ENCODE results near the gene PLK5. TPM values are rescaled to one million over a fixed set of nuclear protein-coding genes. Genes with fewer than 3 reads are reported as not detected.

PLK5 gene
- polyA plus RNA-seq, 1 of the 3 experiments (the other 2 are of a cell fraction) = not detected

DNA sequence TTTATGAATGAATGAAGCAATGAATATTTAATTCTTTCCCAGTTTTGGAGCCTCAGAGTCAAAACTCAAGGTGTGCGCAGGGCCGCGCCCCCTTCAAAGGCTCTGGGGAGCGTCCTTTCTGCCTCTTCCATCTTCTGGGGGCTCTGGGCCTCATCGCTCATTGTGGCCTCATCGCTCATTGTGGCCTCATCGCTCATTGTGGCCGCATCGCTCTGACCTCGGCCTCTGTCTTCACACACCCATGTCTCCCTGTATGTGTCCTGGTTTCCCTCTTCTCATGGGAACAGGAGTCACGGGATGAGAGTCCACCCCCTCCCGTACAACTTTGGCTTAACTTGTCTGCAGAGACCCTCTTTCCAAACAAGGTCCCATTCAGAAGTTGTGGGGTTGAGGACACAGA, 47.5 kb downstream of the PLK5 start:
- Histone ChIP-seq H3K36me3 (replicated peaks in 1 of 2; ENCODE audit: control insufficient read depth in 1 of 2, insufficient read depth in 2 of 2, low read length in 1 of 2) (no peaks in the 10 kb centered on the region), H3K4me3 (ENCODE audit: low read depth in 2 of 2, low read length in 1 of 2) (no peak overlapping the region), H4K20me1 (ENCODE audit: insufficient read depth) (peaks cover under 1% of the 10 kb centered on the region), H3K9me3 (no peaks in the 10 kb centered on the region), H3K9me2 (no peaks in the 10 kb centered on the region), H3K27me3 (ENCODE audit: insufficient read depth) (no peaks in the 10 kb centered on the region), H3K9ac (no peak overlapping the region), H3K79me2 (ENCODE audit: insufficient read depth) (peaks cover 10% of the 10 kb centered on the region), H3K4me1 (ENCODE audit: control insufficient read depth in 1 of 2, insufficient read depth in 2 of 2, low read depth in 1 of 2, low read length in 1 of 2) (peaks cover 0 to 4% of the 10 kb centered on the region in 2 experiments; a peak in 1 of 4 replicates), H3K27ac (ENCODE audit: low read depth in 2 of 2, low read length in 1 of 2) (no peak overlapping the region), H2AFZ (ENCODE audit: low read depth) (no peak overlapping the region), H3F3A (replicated peaks; ENCODE audit: insufficient read depth) (peaks cover 10% of the 10 kb centered on the region), H3K4me2 (no peak overlapping the region)
- POLR2A ChIA-PET = no interaction called here
- no peak for TF ChIP-seq RXRA (IDR thresholded peaks at IDR 0.05; ENCODE audit: borderline replicate concordance, low read depth)
- TF ChIP-seq, protein P1, sequence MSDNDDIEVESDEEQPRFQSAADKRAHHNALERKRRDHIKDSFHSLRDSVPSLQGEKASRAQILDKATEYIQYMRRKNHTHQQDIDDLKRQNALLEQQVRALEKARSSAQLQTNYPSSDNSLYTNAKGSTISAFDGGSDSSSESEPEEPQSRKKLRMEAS (IDR thresholded peaks at IDR 0.05; ENCODE audit: low read depth) = no peak
- TF ChIP-seq, protein P2, sequence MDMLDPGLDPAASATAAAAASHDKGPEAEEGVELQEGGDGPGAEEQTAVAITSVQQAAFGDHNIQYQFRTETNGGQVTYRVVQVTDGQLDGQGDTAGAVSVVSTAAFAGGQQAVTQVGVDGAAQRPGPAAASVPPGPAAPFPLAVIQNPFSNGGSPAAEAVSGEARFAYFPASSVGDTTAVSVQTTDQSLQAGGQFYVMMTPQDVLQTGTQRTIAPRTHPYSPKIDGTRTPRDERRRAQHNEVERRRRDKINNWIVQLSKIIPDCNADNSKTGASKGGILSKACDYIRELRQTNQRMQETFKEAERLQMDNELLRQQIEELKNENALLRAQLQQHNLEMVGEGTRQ (IDR thresholded peaks at IDR 0.05; ENCODE audit: borderline replicate concordance, low read depth, low read length) = no peak
- no peak for TF ChIP-seq POLR2AphosphoS5 (IDR thresholded peaks at IDR 0.05; ENCODE audit: low read depth, low read length)
- TF ChIP-seq, protein P3, sequence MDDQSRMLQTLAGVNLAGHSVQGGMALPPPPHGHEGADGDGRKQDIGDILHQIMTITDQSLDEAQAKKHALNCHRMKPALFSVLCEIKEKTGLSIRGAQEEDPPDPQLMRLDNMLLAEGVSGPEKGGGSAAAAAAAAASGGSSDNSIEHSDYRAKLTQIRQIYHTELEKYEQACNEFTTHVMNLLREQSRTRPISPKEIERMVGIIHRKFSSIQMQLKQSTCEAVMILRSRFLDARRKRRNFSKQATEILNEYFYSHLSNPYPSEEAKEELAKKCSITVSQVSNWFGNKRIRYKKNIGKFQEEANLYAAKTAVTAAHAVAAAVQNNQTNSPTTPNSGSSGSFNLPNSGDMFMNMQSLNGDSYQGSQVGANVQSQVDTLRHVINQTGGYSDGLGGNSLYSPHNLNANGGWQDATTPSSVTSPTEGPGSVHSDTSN (IDR thresholded peaks at IDR 0.05) = no peak
- TF ChIP-seq, protein P4, sequence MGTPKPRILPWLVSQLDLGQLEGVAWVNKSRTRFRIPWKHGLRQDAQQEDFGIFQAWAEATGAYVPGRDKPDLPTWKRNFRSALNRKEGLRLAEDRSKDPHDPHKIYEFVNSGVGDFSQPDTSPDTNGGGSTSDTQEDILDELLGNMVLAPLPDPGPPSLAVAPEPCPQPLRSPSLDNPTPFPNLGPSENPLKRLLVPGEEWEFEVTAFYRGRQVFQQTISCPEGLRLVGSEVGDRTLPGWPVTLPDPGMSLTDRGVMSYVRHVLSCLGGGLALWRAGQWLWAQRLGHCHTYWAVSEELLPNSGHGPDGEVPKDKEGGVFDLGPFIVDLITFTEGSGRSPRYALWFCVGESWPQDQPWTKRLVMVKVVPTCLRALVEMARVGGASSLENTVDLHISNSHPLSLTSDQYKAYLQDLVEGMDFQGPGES (IDR thresholded peaks at IDR 0.05; ENCODE audit: low read depth, low read length) = no peak
- TF ChIP-seq, protein P5, sequence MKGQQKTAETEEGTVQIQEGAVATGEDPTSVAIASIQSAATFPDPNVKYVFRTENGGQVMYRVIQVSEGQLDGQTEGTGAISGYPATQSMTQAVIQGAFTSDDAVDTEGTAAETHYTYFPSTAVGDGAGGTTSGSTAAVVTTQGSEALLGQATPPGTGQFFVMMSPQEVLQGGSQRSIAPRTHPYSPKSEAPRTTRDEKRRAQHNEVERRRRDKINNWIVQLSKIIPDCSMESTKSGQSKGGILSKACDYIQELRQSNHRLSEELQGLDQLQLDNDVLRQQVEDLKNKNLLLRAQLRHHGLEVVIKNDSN (IDR thresholded peaks at IDR 0.05; ENCODE audit: borderline replicate concordance, low read depth) = no peak
- no peak for TF ChIP-seq MXI1 (IDR thresholded peaks at IDR 0.05; ENCODE audit: low read depth, low read length)
- TF ChIP-seq EZH2phosphoT487 (IDR thresholded peaks at IDR 0.05; ENCODE audit: borderline replicate concordance, low read depth) = no peak
- TF ChIP-seq FOSL2 (IDR thresholded peaks at IDR 0.05; ENCODE audit: borderline replicate concordance, low read depth) = no peak
- no peak for DNase-seq
- CTCF ChIA-PET = no interaction called here
- 93% methylated on average over 12 of the region's 12 CpGs for WGBS (ENCODE audit: low lambda C conversion rate)

DNA sequence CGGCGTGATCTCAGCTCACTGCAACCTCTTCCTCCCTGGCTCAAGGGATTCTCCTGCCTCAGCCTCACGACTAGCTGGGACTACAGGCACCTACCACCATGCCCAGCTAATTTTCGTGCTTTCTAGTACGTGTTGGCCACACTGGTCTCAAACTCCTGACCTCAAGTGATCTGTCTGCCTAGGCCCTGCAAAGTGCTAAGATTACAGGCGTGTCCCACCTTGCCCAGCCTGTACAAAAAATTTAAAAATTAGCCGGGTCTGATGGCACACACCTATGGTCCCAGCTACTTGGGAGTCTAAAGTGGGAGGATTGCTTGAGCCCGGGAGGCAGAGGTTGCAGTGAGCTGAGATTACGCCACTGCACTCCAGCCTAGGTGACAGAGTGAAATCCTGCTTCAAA, 48.9 kb downstream of the PLK5 start:
- Histone ChIP-seq H4K20me1 (ENCODE audit: insufficient read depth) (no peaks in the 10 kb centered on the region), H3K9me3 (no peaks in the 10 kb centered on the region), H3K4me2 (no peak overlapping the region), H3F3A (replicated peaks; ENCODE audit: insufficient read depth) (peaks cover 10% of the 10 kb centered on the region), H3K27ac (ENCODE audit: low read depth in 2 of 2, low read length in 1 of 2) (no peak overlapping the region), H3K9me2 (no peaks in the 10 kb centered on the region), H2AFZ (ENCODE audit: low read depth) (no peak overlapping the region), H3K4me3 (ENCODE audit: low read depth in 2 of 2, low read length in 1 of 2) (no peak overlapping the region), H3K27me3 (ENCODE audit: insufficient read depth) (no peaks in the 10 kb centered on the region), H3K9ac (no peak overlapping the region), H3K4me1 (ENCODE audit: control insufficient read depth in 1 of 2, insufficient read depth in 2 of 2, low read depth in 1 of 2, low read length in 1 of 2) (peaks cover 0 to 4% of the 10 kb centered on the region in 2 experiments; a peak in 1 of 4 replicates), H3K79me2 (ENCODE audit: insufficient read depth) (no peaks in the 10 kb centered on the region; the same call in 1 of the 2 replicates), H3K36me3 (replicated peaks in 1 of 2; ENCODE audit: control insufficient read depth in 1 of 2, insufficient read depth in 2 of 2, low read length in 1 of 2) (peaks cover 0 to 5% of the 10 kb centered on the region in 2 experiments)
- ChIA-PET POLR2A (interaction anchor here (0.6 kb wide), 2 partner anchors 13 to 18 kb away, joined by 3 to 4 read pairs; no protein-coding TSS in a partner anchor), CTCF (no interaction called here)
- WGBS (ENCODE audit: low lambda C conversion rate) = 85% methylated on average over 9 of the region's 9 CpGs
- DNase-seq = no peak
- TF ChIP-seq RCOR1 (IDR thresholded peaks at IDR 0.05; ENCODE audit: low read length) (no peak), ELF1 (IDR thresholded peaks at IDR 0.05) (no peak), TEAD4 (IDR thresholded peaks at IDR 0.05; ENCODE audit: borderline replicate concordance, insufficient read depth) (no peak), MXI1 (IDR thresholded peaks at IDR 0.05; ENCODE audit: low read depth, low read length) (no peak)
- TF ChIP-seq, protein P6, sequence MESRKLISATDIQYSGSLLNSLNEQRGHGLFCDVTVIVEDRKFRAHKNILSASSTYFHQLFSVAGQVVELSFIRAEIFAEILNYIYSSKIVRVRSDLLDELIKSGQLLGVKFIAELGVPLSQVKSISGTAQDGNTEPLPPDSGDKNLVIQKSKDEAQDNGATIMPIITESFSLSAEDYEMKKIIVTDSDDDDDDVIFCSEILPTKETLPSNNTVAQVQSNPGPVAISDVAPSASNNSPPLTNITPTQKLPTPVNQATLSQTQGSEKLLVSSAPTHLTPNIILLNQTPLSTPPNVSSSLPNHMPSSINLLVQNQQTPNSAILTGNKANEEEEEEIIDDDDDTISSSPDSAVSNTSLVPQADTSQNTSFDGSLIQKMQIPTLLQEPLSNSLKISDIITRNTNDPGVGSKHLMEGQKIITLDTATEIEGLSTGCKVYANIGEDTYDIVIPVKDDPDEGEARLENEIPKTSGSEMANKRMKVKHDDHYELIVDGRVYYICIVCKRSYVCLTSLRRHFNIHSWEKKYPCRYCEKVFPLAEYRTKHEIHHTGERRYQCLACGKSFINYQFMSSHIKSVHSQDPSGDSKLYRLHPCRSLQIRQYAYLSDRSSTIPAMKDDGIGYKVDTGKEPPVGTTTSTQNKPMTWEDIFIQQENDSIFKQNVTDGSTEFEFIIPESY (IDR thresholded peaks at IDR 0.05; ENCODE audit: borderline replicate concordance, low read depth) = no peak
- TF ChIP-seq, protein P3 (IDR thresholded peaks at IDR 0.05) = no peak
- TF ChIP-seq, protein P7, sequence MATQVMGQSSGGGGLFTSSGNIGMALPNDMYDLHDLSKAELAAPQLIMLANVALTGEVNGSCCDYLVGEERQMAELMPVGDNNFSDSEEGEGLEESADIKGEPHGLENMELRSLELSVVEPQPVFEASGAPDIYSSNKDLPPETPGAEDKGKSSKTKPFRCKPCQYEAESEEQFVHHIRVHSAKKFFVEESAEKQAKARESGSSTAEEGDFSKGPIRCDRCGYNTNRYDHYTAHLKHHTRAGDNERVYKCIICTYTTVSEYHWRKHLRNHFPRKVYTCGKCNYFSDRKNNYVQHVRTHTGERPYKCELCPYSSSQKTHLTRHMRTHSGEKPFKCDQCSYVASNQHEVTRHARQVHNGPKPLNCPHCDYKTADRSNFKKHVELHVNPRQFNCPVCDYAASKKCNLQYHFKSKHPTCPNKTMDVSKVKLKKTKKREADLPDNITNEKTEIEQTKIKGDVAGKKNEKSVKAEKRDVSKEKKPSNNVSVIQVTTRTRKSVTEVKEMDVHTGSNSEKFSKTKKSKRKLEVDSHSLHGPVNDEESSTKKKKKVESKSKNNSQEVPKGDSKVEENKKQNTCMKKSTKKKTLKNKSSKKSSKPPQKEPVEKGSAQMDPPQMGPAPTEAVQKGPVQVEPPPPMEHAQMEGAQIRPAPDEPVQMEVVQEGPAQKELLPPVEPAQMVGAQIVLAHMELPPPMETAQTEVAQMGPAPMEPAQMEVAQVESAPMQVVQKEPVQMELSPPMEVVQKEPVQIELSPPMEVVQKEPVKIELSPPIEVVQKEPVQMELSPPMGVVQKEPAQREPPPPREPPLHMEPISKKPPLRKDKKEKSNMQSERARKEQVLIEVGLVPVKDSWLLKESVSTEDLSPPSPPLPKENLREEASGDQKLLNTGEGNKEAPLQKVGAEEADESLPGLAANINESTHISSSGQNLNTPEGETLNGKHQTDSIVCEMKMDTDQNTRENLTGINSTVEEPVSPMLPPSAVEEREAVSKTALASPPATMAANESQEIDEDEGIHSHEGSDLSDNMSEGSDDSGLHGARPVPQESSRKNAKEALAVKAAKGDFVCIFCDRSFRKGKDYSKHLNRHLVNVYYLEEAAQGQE (IDR thresholded peaks at IDR 0.05; ENCODE audit: low read depth, low read length) = no peak

Measured in SK-N-SH (cell line).